Ammon's horn (tissue), 1 donor: ENCODE results near the gene SF1.

Source experiments
- DNase-seq: peaks from one replicate; pipeline ENCODE4 v3.0.0-alpha.2; 2016; ENCODE audit warnings: low spot score

The SF1 gene

DNA sequence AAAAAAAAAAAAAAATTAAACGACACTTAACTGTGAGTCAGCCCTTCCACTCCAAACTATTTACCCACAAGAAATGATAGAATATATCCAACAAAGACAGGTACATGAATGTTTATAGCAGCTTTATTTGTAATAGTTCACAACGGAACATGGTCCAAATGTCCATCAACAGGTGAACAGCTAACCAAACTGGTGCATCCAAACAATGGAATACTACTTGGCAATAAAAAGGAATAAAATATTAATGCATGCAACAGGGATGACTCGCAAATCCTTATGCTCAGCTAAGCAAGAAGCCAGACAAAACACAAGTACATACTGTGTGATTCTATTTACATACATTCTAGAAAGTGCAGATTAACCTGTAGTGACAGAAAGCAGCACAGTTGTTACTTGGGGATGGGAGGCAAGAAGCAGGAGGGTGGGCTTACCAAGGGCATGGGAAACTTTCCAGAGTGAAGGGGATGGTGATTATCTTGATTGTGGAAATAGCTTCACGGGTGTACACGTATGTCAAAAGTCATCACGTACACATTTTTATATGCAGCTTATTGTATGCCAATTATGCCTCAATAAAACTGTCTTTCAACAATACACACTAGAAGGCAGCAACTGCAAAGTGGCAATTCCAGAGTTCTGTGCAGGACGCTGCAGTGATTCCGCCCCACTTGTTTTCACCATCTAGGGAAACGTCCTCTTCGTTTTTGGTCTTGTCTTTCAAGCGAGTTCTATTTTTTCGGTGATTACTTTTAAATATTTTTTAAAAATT lies 6.7 kb upstream of the SF1 start:
- DNase-seq, result no peak

DNA sequence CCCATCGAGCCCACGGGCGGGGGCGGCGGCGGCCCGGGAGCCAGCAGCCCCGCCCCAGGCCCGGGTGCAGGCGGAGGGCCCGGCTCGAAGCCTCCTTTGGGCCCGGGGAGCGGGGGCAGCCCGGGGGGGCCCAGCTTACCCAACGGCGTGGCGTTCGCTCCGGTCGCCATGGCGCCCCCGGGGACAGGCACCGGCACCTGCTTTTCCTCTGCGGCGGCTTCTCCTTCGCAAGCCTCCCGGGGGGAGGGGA lies 194 bp downstream of the SF1 start:
- DNase-seq, result no peak

DNA sequence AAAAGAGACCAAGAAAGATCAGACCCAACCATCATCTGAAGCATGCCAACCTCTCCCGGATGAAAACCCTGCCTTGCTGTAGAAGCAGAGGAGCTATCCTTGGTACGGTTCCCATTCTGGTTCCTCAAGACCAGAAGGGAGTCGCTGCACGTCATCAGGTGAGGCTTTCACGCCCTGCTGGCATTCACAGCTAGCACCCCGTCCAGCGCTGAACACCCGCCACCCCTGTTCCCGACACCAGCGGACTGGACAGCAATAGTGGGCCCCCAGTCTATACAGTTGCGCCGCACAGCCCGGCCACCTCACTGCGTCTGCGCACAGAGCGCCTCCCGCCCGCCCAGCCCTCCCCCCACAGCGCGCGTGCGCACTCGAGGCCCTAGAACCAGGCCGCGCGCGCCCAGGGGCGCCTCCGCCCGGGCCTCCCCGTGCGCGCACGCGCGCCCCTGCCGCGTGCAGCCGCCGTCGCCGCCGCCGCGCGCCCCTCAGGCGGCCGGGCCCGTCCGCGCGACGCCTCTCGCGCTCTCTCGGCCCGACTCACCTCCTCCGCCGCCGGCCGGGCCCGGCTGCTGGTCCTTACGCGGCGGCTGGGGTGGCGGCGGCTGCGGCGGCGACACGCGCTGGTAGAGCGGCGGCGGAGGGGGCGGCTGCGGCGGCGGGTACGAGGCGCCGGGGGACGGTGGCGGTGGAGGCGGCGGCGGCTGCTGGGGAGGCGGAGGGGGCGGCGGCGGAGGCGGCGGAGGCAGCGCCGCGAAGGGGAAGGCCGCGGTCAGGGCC lies 706 bp downstream of the SF1 start:
- DNase-seq, result peak; percentile 79

DNA sequence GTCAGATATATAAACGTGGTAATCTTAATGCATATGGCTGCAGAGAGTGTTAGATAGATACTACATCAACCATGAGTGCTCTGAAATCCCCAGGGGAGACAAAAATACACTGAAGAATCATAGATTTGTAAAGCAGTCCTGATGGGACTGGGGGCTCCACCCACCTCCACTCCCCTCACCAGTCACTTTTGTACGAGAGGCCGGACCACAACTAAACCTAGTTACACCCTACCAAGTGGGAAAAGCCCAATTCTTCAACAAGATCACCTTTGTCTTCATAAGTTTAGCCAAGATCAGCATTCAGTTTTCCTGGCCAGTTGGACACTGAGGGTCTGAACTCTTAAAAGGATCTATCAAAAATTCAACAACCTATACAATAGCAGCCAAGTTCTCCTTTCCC lies 1.5 kb downstream of the SF1 start:
- no peak for DNase-seq

DNA sequence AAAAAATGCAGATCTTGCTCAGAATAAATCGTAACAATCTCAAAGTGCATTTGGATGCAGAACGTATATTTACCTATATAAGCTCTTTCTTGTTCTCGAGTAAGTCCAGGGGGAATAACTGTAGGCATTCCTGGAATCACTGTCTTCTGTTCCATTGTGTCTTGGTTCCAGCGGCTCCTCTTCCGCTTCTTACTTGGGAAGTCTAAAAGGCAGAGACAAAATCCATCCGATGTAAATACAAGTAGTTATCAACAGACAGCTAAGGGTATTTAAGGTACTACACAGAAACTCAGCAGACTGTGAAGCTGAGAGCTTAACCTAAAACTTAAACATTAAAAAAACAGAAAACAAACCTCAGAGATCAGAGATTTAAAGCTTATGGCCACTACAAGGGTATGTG lies 1.9 kb downstream of the SF1 start:
- no peak for DNase-seq

DNA sequence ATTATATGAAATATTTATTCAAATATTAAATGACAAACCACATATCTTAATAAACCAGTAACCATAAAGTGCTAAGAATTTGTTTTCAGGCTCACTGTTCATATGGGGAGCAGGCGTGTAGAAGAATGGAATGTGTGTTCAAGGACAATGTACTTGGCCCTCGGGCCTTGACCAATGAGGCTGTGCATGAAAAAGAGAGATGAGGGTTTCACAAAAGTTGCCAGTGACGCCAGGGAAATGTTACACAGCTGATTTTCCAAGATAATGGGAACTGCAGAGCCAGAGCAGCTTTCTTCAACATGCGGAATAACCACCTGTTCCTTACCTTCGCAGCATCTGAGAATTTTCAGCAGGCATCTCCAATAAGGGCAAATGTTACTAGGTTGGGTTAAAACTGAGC lies 4.2 kb downstream of the SF1 start:
- DNase-seq, result no peak

DNA sequence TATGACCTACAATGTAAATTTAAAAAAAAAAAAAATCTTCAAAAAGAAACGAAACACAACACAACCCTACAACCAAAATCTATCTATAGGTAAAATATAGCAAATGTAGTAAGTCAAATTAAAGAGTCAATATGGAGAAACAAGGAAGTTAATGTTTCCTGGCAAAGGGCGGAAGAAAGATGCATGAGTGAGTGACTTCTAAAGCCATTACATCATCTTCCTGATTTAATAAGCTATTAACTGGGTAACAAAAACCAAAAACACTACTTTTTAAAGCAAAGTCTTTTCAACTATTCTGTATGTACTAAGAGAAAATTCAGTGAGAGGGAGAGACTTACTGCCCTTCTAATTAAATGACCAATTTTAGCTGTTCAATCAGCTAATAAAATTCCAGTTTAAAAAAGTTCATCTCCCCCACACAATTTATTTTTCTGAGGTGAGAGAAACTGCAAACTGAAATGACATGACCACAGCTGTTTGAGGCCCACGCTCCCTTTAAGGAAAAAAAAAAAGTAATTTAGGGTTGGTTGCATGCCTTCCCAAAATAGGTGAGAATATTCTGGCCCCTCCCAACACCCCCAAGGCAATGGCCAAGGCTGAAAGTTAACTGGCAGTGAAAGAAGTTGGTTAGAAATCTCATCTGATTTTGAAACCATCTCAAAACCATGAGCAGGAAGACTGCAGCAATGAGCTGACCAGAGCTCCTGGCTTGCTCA lies 5.9 kb downstream of the SF1 start:
- no peak for DNase-seq

DNA sequence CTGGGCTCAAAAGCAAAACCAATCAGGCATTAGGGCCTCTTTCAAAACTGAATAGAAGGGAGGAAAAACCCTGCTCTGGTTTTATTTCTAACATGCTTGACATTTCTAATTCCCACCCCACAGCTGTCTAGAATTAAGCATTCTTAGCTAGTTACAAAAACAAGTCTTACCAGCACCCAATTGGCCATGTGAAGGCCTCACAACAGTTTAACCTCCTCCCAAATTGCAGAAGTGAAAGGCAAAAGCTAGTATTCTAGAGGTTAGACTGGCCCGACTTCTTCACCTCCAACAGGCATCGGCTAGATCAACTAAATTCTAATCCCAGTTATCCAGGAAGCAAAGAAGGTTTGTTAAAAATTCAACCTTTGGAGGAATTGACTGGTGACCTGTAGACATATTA lies 6.5 kb downstream of the SF1 start:
- DNase-seq, result no peak

DNA sequence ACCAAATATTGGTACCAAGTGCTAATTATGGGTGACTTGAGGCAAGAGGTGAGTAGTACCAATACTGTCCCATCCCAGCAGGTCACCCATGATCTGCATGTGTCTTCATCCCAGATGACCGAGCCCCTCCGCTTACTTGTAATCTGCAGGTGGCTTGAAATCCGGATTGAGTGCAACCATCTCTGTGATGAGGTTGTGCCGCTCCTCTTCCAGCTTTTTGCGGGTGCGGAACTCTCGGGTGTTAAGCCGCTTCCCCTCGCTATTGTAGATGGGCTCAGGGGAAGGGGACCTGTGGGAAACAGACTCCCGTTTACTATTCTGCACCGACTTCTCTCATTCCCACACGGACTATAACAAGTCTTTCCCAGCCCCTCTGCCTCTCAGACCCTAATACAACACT lies 8.2 kb downstream of the SF1 start:
- DNase-seq, result no peak

DNA sequence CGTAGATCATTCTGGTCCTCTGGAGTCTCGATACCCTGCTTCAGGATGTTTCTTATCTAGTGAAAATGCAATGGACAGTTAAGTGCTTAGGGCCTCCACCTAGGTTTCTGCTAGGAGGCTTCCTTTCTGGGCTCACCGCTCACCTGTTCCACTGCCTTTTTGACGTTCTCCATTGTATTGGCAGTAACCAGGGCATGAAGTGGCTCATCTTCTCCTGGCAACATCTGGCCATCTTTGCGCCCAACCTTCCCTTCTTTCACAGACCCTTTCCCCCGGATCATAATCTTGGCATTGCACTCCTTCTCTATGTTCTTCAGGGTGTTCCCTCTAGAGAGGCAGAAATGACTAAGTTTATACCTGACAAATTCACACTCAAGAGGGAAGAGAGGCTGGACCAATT lies 9.1 kb downstream of the SF1 start:
- DNase-seq, result no peak

DNA sequence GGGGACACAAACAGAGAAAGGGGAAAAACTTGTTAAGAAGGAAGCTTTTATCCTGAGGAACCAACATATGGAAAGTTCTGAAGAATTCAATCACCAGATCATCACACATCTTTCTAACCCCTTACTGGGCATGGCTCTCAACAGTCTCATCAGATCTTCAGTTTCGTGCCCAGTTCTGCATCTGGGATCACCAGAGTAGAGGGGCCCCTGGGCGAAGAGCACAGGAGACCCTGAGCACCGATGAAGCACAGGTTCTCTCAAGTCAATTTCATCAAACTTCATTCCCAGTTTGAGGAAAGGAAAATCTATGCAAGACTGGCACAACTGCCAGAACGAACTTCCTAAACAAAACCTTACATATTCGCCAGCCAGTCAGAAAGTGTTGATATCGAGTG lies 10.0 kb downstream of the SF1 start:
- no peak for DNase-seq

DNA sequence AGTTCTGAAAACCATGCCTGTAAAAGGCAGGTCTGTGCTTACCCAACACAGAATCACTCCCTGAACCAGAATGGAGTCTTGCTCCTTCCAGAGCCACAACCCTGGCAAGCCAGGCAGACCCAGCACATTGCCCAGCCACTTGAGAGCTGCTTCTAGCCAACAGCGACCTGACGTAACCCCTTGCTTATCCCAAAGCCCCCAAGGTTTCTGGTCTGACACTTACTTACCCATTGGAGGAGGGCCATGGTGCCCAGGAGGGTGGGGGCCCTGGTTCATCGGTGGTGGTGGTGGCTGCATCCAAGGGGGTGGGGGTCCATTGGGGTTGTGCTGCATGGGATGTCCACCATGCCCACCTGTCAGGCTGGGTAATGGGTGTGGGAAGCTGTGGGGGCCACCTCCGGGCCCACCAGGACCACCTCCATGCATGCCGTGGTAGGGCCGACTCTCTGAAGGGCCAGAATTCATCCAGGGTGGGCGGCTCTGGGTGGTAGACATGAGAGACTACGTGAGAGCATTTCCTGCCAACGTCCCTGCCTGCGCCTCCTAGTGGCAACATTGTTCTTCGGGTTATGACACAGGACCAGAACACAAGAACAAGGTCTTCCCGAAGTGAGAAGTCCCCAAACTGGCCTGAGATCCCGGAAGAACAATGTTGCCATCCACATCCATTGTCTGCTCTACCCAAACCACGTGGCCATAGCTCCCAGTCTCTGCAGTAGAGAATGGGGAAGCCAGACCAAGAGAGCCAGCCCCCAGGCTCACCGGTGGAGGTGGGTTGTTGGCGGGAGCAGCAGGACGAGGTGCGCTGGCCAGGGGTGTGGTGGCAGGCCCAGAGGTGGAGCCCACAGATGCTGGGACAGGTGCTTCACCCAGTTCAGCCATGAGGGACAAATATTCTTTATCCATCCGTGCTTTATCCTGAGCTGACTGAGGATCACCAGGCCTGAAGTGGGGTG lies 10.7 kb downstream of the SF1 start:
- peak; percentile 52 for DNase-seq

DNA sequence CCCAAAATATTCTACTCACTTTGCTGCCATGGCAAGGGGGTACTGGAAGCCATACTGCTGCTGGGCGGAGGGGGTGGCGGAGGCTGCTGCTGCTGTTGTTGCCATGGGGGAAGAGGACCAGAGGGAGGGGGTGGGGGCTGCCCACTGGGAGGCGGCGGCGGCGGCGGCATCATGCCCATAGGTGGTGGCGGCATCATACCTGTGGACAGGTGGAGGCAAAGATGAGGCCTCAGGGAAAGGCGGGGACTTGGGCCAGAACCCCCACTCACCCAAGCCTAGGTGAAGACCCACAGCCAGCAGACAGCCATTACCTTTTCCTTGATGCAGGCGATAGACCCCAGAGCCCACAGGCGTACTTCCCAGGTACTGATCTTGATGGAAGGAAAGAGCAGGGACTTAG lies 11.5 kb downstream of the SF1 start:
- no peak for DNase-seq

DNA sequence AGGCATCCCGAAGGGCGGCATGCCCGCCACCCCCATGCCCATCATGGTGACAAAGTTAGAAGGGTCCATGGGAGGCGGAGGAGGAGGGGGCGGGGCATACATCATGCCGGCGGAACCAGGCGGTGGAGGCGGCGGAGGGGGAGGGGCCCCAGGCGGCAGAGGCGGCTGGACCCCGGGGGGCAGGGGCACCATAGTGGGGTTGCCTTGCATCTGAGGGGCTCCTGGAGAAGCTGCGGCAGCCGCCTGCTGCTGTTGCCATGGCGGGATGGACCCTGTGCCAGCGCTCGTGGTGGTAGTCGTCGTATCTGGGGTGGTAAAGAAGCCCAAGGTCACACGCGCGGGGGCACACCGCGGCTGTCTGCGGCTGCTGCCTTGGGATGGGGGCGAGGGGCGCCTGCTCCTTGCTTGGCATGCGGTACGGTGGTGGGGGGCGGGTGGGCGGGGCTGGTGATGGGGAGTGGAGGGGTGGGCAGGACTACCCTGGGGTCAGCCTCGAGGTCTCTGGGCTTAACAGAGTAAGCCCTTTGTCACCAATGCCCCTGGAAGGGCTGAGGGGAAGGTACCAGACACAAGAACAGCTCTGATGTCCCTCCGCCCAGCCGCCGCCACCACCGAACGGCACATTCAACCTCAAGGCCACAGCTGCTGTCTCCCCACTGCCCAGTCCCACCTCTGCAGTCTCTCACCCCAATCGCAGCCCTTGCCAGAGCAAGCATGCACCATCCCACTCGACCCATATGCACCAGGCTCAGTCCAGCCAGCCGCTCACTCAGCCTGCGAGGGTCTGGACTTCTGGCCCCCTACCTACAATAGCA lies 12.3 kb downstream of the SF1 start:
- DNase-seq, result no peak

DNA sequence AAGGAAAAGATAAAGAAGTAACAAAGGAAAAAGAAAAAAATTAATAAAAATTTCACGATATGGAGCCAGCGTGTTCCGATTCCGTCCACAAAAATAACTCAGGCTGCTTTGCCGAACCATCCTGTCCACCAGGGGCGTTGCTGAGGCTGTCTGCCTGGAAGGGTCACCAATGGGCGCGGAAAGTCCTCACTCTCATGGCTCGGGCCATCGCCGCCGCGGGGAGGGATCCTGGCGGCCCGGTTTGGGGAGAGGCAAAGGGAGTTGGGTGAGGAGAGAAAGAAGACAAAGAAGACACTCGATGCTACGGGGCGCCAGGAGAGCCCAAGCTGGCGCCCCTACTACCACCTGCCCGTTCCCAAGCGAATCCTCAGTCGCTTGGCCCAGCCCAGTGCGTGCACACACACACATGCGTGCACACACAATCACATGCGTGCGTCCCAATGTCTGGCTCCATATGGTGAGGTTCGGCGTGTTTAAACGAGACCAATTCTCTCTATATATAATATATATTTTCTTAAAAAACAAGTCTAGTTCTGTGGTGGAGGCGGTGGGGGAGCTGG lies 13.0 kb downstream of the SF1 start:
- no peak for DNase-seq

DNA sequence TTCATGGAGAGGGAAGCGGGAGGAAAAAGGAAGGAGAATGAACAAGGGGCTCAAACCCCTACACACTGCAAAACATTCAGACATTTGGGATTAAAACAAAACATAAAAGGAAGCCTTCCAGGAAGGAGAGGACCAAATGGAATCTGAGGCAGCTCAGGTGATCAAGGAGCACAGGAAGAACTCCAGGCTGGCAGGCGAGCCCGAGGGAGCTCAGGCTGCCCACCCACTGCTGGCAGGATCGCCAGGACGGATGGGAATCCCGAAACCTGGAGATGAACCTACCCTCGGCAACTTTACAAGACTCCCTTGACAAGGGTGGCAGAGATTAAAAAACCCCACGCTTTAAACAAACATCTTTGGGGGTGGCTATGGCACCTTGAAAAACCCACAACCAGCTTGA lies 13.6 kb downstream of the SF1 start:
- DNase-seq, result no peak

DNA sequence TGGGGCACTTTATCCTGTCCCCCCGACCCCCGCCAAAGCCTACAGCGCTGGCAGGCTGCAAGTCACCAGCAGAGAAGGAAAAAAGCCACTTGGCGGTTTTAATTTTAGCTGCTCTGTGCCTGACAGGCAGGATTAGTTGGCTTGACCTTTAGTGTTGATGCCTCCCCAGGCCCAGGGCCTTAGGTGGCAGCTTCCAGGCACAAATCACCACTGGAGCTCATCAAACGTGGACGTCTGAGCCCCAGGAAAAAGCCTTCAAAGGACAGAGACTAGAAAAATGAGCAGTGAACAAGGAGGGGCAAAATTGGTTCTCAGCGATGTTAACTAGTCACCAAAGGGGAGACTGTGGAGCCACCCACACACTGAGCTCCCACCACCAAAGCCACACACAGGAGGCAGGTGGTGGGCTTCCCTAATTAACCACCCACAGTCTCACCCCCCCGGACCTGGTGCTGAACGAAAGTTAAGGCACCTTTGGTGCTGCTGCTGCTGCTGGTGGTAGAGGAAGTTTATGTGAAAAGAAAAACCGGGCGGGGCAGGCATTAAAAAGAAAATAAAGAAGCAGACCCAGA lies 14.2 kb downstream of the SF1 start:
- DNase-seq, result no peak

DNA sequence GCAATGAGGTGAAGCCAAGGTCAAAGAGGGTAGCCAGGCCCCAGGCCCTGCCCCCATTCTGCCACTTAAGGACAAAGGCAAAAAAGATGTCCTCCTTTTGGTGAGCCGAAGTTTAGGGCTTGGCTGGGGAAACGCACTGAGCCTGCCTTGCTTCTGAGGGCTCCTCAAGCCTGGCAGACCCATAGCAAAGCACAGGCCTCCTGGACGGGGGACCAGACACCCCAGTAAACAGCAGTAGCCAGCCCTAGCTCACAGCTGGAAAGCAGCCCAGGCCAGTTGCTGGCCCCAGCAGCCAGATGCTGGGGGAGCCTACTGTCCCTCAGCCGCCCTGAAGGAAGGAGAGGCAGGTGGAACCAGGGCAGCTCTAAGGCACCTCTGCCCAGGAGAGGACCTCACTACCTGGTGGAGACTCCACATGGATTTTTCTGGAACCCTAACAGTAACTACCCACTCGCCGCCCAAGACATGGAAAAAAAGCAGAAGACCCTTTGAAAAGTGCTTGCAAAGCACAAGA lies 14.8 kb downstream of the SF1 start:
- DNase-seq, result no peak

DNA sequence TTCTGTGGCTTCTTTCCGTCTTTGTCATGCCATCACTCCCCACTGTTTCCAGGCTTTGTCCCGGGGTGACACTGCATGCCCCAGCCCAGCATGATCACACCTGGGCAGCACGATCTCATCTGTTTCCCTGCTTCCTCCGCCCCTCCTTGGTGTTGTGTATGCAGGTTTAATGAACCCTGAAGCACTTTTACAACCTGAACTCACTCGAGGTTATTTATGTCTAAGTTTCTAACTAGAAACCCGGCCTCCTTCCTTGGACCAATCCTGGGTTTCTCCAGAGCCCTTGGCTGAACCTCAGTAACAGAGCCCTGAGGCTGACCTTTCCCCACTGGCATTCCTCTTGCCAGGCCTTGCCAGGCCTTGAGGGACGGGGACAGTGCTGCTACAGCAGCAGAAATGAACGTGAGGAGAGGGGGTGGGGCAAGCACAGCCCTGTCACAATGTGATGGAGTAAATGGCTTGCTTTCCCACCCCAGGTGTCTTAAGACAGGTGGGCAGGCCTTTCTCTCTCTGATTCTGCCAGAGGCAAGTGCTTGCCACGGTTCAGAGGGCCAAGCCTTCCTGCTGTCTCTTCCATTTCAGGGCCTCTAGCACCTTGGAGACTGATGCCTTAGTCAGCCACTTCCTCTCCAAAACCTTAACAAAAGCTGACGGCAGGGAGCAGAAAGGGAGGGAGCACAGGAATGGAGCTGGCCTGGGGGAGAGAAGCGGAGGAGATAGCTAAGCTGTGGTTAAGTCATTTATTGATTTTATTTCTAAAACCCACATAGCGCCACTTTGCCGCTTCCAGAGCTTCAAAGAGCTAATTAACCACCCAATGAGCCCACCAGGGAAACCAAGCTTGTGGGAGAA lies 15.4 kb downstream of the SF1 start:
- peak; percentile 57 for DNase-seq

DNA sequence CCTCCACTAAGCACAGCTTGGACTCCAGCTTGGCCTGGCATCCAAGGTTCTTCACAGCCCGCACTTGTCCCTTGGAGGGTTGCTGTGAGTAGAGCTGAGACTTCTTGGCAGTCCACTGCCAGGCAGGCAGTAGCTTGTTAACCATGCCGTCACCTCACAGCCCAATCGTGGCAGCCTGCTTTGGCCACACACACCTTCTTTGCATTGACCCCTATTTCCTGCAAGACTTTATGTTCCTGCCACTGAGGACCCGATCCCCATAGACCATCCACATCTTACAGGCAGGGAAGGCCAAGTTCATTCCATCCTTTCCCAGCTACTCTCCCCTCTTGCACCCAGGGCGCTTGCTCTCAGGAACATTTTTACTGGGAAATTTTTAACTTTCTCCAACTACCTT lies 16.1 kb downstream of the SF1 start:
- DNase-seq, result peak; percentile 60
